ENCODE measurements around the gene NF1.

NF1 gene

GRCh38 chr17:31318851-31319661 is 224.3 kb downstream of the NF1 start:
- DNase-seq (ENCODE audit: low spot score), result no peak
- TF ChIP-seq, protein P1, sequence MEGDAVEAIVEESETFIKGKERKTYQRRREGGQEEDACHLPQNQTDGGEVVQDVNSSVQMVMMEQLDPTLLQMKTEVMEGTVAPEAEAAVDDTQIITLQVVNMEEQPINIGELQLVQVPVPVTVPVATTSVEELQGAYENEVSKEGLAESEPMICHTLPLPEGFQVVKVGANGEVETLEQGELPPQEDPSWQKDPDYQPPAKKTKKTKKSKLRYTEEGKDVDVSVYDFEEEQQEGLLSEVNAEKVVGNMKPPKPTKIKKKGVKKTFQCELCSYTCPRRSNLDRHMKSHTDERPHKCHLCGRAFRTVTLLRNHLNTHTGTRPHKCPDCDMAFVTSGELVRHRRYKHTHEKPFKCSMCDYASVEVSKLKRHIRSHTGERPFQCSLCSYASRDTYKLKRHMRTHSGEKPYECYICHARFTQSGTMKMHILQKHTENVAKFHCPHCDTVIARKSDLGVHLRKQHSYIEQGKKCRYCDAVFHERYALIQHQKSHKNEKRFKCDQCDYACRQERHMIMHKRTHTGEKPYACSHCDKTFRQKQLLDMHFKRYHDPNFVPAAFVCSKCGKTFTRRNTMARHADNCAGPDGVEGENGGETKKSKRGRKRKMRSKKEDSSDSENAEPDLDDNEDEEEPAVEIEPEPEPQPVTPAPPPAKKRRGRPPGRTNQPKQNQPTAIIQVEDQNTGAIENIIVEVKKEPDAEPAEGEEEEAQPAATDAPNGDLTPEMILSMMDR (IDR thresholded peaks at IDR 0.05; ENCODE audit: extremely low read depth, missing control alignments), result no peak

DNA sequence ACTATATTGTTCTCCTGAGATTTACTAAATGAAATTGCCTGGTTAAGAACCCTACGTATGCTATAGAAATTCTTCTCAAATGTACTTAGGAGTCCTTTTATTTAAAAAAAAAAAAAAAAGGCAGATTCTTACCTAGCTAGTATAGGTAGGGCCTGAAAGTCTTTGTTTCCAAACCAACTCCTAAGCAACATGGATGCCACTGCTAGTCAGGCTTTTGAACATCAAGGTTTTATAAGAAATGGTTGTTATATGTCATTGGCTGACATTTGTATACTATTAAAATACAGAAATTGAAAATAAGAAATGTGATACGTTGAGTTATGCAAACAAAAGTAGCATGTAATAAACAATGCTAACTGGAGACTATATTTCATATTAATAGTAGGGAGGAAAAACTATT is 225.5 kb downstream of the NF1 start:
- TF ChIP-seq, protein P1 (IDR thresholded peaks at IDR 0.05; ENCODE audit: extremely low read depth, missing control alignments), result no peak
- no peak for DNase-seq (ENCODE audit: low spot score)

- TF ChIP-seq, protein P1 (IDR thresholded peaks at IDR 0.05; ENCODE audit: extremely low read depth, missing control alignments), result no peak
- DNase-seq (ENCODE audit: low spot score), result no peak
Measured at GRCh38 chr17:31320791-31321190, 226.0 kb downstream of the NF1 start.

DNA sequence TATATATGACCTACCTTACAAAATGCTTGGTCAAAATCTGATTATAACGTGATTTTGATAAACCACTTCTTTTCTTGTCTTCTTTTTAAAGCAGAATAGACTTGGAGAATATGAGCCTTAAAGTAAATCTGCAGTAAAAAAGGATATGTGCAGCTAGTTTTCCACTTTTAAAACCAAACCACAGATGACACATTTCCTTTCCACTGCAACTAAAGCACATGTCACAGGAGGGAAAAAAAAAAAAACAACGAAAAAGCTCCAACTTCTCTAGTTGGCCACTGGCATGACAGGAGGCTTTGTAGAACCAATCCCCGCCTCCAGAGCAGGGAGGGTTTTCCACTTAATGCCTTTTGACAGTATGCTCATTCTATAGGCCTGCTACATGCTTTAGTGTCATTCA is 226.7 kb downstream of the NF1 start, which contains the start of gene EVI2A:
TSS of gene EVI2A (minus strand) at position 142 of the 400 bp plus-strand sequence. CDS start 2,609 bp downstream, outside the sequence.
- peak; percentile 65 for DNase-seq (ENCODE audit: low spot score)

GRCh38 chr17:31321966-31322365 is 227.2 kb downstream of the NF1 start:
- TF ChIP-seq, protein P1 (IDR thresholded peaks at IDR 0.05; ENCODE audit: extremely low read depth, missing control alignments), result no peak
- DNase-seq (ENCODE audit: low spot score), result no peak

More for the DNA sequence above, 226.7 kb downstream of the NF1 start, which contains the start of gene EVI2A:
- TF ChIP-seq, protein P1 (IDR thresholded peaks at IDR 0.05; ENCODE audit: extremely low read depth, missing control alignments), result no peak

GRCh38 chr17:31323551-31323950 is 228.8 kb downstream of the NF1 start:
- TF ChIP-seq, protein P1 (IDR thresholded peaks at IDR 0.05; ENCODE audit: extremely low read depth, missing control alignments), result no peak
- DNase-seq (ENCODE audit: low spot score), result no peak

DNA sequence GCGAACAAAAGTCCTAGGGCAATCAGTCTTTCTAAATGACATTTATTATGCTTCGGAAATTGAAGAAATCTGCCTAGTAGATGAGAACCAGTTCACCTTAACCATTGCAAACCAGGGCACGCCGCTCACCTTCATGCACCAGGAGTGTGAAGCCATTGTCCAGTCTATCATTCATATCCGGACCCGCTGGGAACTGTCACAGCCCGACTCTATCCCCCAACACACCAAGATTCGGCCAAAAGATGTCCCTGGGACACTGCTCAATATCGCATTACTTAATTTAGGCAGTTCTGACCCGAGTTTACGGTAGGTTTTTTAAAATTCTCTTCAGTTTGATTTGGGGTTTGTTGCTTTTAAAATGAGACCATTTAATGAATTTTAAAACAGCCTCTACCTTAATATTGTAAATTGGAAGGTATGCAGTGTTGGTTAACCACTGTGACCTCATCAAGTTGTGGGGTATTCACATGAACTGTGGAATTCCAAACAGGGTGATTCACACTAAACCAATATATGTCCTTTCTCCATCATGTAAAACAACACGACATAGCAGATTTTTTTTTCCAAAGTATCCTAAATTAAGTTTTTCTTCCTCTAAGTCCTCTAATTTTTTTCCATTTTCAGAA is 232.9 kb downstream of the NF1 start:
- TF ChIP-seq, protein P1 (IDR thresholded peaks at IDR 0.05; ENCODE audit: extremely low read depth, missing control alignments), result no peak
- DNase-seq (ENCODE audit: low spot score), result no peak
